OCI-LY1 (cell line): ENCODE results near the gene SMYD3.

Source experiments
- CTCF ChIP-seq: fragments of 200-600 bp; sonication (generic), shearing (Covaris generic); IDR thresholded peaks from 2 replicates; pipeline ENCODE4 v1.5.1; 2017; ENCODE audit warnings: mild to moderate bottlenecking, antibody characterized with exemption, low read length, moderate library complexity, mixed read lengths
- EZH2 ChIP-seq: fragments of 200-600 bp; sonication (generic), shearing (Covaris generic); IDR thresholded peaks from 2 replicates; pipeline ENCODE4 v1.8.0; 2017; ENCODE audit warnings: borderline replicate concordance, mixed run types, mild to moderate bottlenecking, antibody characterized with exemption, low read length, moderate library complexity, mixed read lengths

DNA sequence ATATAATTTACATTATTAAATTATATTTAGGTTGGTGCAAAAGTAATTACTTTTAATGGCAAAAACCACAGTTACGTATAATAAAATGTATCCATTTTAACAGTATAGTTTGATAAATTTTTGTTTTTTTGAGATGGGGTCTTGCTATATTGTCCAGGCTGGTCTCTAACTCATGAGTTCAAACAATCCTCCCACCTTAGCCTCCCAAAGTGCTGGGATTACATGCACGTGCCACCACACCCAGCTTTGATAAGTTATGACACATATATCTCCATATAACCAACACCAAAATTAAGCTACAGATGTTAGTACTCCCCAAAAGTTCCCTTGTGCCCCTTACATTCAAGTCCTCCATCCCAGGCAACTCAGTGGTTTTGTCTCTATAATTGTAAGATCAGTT is 163.1 kb downstream of the SMYD3 start:
- TF ChIP-seq EZH2 (no peak), CTCF (no peak)
